Colon (tissue), 2 donors: ENCODE data around the gene TXNDC5.

Source experiments
- FAIRE-seq: peaks from 2 replicates; lab custom pipeline; 2012; peaks lifted over from hg19 to GRCh38; lab: Jason Lieb, UNC
- donor health status: control.
- donor health status: control.

The TXNDC5 gene

DNA sequence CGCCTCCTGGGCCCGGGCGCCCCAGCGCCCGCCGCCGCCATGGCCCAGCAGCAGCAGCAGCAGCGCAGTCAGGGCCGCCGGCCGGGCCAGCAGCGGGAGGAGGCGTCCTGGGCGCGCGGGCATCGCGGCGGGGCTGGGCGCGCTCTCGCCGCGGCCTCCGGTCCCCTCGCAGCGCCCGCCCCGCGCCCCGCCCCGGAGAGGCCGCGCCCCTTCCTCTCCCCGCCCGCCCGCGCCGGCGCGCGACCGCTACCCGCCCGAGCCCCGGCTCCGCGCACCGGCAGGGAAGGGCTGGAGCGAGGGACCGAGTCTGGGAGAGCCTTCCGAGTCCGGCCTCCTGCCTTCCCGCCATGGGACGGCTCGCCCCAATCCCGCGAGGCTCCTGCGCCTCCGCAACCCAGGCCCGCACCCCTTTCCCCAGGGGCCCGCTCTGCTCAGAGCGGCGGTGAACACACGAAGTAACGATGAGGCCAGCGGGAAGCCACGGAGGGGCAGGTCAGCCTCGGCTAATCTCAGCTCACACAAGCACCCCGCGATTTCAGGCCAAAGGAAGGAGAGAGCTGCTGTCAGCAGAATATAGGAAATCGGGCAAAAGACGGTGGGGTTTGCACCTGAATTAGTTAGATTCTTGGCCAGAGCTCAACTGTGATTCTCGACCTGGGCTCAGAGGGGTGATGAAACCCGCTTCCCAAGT is at the start of gene TXNDC5:
Gene TXNDC5 (minus strand): TSS at position 135 of the 691 bp plus-strand sequence. CDS start 12 bp downstream, at position 123.
- FAIRE-seq: no peak

DNA sequence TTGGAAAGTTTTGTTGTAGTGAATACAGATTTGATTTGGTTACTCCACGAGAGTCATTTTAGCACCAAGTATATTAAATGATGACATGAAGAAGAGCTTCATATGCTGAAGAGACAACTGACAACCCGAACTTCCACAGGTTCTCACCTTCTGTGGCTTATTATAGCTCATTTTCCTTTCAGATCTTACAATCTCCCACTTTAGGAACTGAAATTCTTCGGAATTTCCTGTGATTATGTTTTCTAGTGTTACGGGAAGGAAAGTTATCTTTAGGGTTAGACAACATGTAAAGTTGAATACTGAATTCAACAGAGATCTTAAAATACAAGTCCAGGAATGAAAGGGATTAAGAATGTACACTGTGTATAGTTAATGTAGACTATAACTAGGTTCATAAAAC is 49.6 kb upstream of the TXNDC5 start:
- no peak for FAIRE-seq

DNA sequence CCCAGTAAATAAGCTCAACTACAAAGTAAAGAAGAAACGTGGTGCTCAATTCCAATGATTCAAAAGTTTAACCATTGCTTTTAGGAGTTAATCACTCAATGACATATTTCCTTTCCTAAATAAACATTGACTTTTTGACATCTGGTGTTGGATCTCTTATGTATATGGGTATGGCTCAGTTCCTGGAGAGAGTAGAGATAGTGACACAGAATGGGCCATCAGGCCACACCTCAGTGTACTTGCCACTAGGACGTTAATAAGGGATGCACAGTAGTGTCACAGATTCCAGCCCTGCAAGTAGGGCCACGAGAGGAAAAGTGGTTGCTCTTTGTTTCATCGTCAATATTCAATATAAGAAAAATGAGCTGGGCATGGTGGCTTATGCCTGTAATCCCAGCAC is 48.9 kb upstream of the TXNDC5 start:
- no peak for FAIRE-seq

DNA sequence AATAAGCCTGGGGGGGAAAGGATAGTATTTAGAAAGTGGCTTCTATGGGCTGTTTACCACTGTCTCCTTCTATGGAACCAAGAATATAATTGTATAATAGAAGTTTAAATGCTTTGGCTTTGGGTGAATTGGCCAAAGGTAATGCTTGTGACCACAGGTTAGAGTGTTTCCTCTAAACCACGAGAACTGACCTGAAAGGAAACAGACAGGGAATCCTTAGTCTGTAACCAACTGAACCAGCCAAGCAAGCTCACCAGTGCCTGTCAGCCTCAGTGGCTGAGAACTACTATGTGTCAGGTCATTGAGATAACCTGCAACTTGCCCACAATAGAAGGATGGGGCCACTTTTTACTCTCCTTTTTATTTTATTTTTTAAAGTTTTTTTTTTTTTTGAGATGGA is 47.9 kb upstream of the TXNDC5 start:
- no peak for FAIRE-seq

DNA sequence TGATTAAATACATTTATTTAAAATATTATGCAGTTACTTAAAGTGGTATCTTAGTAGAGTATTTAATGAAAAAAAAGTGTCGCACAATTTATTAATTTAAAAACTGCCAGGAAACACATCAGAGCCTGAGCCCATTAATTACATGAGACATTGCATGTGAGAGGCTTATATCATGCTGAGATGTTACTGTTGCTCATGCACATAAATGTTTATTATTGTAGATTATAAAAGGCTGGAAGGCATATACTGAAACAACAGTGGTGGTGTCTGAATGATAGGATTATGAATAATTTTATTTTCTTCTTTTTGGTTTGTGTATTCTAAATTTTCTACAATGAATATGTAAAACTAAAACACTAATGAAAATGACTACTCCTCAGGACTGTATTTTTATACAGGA is 45.7 kb upstream of the TXNDC5 start:
- no peak for FAIRE-seq

DNA sequence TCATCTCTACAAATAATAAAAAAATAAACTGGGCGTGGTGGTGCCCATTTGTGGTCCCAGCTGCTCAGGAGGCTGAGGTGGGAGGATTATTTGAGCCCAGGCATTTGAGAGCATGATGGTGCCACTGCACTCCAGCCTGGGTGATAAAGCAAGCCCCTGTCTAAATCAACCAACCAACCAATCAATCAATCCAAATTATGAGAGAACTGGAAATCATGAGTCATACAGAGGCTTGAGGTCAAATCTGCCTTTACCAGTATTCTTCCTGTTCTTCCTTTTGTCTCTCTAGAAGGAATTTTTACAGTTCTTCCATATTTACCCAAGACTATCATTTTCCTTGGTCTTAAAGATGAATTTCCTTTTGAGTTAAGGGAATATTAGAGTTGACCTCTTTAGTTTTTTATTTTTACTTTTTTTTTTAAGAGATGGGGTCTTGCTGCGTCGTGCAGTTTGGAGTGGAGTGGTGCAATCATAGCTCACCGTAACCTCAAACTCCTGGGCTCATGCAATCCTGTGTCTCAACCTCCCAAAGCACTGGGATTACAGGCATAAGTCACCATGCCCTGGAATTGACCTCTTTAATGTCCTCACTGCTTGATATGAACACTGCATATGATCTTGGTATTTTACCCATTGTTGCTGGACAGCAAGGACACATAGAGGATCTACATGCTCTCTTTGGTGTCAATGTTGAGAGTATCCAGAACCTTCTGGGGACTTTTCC is 44.1 kb upstream of the TXNDC5 start:
- no peak for FAIRE-seq

DNA sequence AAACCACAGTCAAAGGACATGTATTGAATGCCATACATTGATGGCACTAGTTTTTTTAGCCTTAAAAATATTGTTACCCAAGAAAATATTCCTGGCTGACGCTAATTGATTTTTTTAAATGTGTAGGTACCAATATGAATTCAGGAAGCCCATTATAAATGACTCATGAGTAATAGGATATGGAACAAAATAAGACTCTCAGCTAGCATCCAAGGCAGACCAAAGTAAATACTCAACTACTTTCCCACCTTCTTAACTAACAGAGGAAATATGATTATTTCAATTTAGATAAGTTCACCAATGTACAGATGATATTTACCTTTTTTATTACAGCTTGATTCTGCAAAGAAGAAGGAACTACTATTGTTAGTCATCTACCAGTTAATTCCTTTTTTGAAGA is 43.2 kb upstream of the TXNDC5 start:
- FAIRE-seq: no peak

DNA sequence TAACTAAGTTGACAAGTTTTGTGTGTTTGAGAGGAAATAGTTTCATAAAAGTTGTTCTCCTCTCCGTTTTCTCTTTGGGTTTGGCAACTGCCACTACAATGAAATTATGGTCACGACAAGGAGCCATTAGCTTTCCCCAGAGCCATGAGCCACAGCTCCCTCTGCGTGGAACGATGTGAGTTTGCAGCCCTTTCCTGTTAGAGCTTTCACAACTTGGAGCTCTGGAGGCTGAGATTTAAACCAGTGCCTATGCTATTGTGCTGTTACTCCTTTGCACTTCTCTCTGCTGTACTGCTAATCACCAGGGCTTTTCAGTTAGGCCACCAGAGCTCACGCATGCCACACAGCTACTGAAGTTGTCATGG is 29.3 kb upstream of the TXNDC5 start:
- no peak for FAIRE-seq

DNA sequence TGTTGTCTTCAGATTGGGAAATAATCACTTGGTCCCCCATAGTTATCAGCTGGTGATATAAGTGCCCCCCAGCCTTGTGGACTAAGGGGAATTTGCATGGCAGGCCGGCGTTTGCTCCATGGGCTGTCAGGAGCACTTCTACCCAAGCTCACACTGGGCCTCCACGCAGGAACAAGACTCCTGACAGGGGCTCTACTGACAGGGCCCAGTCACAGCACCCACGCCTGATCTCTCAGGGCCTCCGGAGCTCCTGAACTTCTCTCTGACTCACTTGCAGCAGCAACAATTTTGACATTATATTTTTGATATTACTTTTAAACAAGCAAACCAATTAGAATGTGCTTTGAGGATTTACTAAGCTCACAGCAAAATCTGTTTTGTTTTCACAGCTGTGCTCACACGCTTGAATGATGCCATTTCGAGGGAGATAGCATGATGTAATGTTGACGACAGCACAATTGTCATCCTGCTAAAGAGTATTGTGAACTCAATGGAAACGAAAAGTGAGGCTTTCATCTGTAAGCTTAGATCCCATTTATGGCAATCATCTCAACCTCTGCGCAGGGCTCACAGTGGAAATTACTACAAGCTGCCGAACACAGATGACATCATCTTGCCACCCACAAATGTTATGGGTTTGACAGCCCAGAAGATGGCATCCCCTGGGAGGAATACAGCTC is 28.7 kb upstream of the TXNDC5 start:
- no peak for FAIRE-seq

DNA sequence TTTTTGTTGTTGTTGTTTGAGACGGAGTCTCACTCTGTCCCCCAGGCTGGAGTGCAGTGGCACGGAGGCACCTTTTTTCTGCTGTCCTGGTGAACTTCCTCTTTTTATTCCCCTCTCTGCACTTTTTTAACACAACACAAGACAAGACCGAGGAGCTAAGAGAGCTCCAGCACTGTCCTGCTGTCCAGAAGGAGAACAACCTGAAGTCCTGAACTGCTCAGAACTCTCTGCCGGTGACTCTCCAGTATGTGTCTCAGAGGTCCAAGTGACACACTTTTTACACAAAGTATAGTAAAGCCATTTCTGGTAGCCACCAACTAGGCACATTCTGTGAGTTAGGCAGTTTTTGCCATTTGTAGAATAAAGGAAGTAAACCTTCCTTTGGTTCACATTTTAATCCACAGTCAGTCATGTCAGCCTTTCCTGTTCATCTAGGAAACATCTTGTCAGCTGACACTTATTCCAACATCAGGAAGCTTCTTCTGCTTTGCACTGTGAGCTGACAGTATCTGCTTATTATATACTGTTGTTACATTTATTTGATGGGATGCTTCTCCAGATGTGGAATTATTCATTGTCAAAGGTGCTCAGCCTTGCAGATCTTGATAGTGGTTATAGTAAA is 28.1 kb upstream of the TXNDC5 start:
- no peak for FAIRE-seq

DNA sequence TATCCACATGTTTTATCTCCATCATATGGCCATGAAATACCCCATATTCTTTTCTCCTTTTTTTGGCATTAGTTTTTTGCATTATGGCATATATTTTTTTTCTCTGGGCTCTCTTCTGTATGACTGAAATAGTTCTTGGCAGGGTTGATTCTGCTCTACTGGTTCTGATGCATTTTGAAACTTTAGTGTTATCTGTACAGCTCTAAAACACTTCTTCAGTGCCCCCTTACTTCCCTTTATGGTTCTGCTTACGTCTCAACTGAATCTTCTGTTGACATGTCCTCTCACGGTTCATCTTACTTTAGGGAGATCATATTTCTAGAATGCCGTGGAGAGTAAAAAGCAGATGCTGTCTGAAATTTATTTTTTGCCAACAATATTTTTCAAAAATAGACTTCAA is 23.2 kb upstream of the TXNDC5 start:
- FAIRE-seq: no peak

DNA sequence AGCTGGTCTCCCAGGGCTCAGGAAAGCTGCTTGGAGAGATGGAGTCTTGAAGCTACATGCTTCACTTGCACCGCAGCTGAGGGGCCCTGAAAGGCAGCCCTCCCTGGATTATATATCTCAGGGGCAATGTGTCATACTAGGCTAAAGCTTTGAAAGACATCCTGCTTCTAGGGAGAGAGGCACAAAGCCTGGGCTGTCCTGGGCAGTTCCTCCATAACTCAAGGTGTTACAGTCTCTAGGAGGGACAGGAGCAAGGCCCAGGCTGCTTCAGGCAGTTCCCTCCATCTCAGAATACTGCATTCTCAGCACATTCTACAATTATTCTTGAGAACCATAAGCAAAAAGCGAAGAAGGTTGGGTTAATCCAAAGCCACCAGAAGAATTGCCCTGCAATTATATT is 22.0 kb upstream of the TXNDC5 start:
- FAIRE-seq: no peak

DNA sequence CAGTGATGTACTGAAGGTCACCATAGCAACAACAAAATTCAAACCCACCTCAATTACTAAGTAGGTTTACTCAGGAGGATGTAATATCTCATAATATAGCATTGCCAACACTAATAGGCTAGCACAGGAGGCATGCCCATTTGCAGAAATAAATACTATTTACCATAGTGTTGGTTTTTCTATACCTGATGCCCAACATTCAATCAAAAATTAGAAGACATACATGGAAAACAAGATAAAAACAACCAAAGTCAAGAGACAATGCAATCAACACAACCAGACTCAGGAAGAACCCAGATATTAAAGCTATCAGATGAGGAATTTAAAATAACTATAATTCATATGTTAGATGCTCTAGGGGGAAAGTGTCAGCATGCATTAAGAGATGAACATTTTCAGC is 14.3 kb upstream of the TXNDC5 start:
- no peak for FAIRE-seq

DNA sequence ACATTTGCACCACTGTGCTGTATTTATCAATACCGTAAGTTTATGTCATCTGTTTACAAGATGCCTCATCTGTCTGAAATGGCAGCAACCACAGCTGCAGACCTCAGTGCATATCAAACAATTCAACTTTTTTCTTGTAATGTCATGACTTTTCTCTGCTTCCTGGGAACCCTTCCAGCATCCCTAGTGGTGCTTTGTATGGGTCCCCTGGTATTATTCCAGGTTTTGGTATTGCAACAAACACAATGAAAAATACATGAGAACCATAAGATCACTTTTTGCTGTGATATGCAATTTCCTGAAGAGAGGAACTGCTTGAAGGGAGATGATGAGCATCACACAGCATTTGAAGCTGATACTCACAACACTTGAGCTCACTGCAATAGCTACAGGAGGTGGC is 12.0 kb upstream of the TXNDC5 start:
- FAIRE-seq: no peak

DNA sequence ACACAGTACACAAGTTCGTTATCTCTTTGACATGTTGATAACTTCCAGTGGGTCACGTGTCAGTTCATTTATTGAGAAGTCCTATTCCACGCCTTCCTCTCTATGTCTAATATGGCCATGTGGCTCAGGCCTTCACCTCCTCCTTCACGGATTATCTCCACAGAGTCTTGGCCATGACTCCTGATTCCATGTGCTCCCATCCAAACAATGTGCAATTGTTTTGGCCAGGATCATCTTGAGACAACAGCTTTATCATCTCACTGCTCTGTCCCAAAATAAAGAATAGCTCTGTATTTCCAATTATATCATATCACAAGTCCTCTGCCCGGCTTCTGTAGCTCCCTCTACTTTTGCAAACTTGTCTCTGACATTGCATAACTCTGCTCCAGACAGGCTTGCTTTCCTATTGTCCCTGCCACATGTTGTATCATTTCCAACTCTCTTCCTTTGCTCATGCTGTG is 11.1 kb upstream of the TXNDC5 start:
- FAIRE-seq: no peak

DNA sequence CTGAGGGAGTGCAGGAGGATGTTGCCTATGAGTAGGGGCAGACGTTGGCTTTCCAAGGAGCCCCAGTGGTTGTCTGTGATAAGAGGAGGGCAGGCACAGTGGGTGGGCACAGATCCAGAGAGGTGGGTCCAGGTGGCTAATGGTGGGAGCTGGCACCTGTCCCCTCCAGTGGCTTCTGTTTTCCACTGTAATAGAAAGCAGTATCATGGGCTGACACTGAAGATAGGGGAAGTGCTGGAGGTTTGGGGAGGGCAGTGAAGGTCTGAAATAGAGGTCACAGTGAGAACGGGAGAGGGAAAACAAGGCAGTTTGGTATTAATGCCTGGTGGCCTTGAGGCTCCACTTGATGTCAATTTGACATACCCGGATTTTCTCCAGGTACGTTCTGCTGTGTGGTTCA is 10.5 kb upstream of the TXNDC5 start:
- FAIRE-seq: no peak

DNA sequence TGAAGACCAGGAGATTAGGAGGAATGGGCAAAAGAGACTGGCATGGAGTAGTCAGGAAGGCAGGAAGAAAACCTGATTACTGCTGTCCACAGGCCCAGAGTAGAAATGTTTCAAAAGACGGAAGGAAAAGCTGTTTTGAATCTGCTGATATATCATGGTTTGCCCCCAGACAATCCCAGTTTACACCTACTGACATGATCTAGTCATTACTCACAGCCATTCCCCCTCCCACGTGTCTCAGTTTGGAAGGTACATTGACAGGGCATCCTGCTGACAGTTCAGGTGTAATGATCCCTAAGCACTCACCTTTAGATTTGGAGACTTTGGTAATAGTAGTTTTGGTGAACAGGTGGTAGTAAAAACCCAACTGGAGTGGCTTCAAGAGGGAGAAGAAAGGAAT is 9.8 kb upstream of the TXNDC5 start:
- no peak for FAIRE-seq

DNA sequence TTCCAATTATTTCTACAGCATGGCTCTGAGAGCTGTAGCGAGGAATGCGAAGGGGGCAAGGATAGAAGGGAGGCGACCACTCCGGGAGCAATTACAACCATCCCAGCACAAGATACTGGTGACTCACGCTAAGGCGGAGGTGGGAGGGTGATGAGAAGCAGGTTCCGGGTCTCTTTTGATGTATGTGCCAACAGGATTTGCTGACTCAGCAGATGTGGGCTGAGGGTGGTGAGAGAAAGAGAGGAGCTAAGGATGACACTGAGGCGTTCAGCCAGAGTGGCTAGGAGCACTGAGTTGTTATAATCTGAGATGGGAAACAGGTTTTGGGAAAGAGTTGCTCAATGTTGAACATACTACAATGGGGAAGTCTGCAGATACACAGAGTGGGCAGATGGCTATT is 9.3 kb upstream of the TXNDC5 start:
- FAIRE-seq: no peak

DNA sequence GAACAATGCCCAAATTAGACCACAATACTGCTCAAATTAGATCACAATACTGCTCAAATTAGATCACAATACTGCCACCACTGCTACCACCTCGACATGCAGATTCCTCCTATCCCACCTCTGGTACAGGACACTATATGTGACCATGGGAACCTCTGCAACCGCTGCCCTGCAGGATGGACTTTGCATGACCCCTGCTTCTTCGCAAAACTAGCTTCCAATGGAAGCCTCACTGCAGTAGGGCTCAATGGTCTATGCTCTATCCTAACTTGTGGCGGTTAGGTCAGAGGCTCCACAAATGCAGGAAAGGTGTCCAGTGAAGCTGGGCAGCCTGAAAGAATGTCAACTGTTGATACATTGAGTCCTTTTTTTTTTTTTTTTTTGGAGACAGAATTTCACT is 7.8 kb upstream of the TXNDC5 start:
- FAIRE-seq: no peak

DNA sequence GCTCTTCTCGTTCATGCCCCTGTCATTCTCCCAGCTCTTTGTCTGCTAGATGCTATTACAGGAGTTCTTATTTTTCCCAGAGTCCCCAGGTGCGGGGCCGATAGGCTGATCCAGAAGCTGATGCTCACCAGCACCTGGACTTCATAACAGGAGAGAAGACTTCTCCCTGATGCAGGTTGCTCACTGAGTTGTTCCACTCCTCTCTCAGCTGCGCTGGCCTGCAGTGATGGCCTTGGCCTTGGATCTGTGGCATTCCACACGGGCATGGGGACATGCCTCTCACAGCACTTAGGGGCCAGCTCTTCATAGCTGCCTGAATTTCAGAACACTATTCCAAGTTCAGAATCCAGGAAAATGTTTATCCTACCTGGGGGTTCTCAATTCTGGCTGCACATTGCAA is 7.1 kb upstream of the TXNDC5 start:
- no peak for FAIRE-seq

DNA sequence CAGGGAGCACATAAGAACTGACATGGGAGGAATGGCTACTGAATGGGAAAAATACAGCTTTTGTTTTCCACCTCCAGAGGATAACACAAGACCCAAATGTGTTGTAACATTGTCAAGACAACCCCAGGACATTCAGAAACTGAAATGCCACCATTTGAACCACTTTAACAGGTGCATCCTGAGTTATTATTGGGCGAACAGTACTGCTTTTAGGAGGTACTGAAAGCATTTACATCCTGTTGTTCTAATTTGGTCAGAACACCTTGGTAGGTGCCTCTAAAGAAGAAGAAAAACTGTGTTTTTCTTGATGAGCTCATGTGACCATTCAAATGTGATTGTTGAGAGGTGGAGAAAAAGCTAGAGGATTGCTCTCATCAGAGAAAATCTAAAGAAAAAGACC is 6.4 kb upstream of the TXNDC5 start:
- FAIRE-seq: no peak

DNA sequence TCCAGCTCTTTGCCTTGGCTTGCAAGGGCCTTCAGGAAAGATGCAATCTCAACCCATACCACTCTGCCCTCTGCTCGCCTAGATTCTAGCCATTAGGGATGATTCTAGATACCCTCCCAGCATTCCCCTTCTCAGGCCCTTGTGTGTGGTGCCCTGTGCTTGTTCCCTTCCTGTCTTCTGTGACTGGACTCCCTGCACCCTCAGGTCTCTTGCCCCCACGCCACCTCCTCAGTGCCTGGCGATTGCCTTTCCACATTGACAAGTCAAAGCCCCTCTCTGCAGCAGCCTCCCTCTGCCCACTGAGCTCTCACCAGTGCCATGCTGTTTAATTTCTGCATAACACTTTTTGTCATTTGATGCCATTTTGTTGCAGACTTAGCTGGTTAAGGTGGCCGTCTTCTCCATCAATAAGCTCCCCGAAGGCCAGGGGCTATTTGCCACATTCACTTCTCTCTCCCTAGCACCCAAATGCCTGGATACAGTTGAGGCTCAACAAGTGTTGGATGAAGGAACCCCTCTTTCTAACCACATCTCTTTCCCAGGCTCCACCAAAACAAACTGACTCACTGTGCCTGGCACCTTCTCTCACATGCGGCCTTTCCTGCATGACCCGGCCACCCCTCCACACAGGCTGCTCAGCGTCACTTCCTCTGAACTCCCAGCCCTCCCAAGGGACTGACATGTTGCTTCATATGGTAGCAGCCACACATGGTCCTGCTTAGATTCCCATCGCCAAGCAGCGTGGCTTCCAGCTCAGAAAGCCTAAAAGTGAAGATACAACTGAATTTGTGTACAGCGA is 4.6 kb upstream of the TXNDC5 start:
- no peak for FAIRE-seq
